Loucy (cell line): Measurements from ENCODE around the gene CCDC93.

Experiments
- H2AFZ ChIP-seq: fragments of 200-600 bp; sonication (generic); 2 replicates; pipeline ENCODE4 v1.6.0; 2016; ENCODE audit warnings: antibody characterized with exemption, mild to moderate bottlenecking, low read length, moderate library complexity
- H3F3A ChIP-seq: fragments of 200-600 bp; 2 replicates; pipeline ENCODE4 v1.6.0; 2016; ENCODE audit warnings: antibody characterized with exemption, low read depth, mild to moderate bottlenecking
- H3K27me3 ChIP-seq: fragments of 200-600 bp; sonication (generic); 2 replicates; pipeline ENCODE4 v1.6.1; 2014; ENCODE audit warnings: low read length, mild to moderate bottlenecking; ENCODE audit not compliant: insufficient read depth, poor library complexity, severe bottlenecking
- H3K36me3 ChIP-seq: fragments of 200-600 bp; sonication (generic); 2 replicates; pipeline ENCODE4 v1.6.1; 2016; ENCODE audit warnings: low read length; ENCODE audit not compliant: insufficient read depth
- H3K4me1 ChIP-seq: fragments of 200-600 bp; sonication (generic); 2 replicates; pipeline ENCODE4 v1.5.1; 2014; ENCODE audit warnings: low read length, mild to moderate bottlenecking; ENCODE audit not compliant: insufficient read depth, poor library complexity, severe bottlenecking
- H3K4me2 ChIP-seq: fragments of 200-600 bp; sonication (generic); 2 replicates; pipeline ENCODE4 v1.6.0; 2014; ENCODE audit warnings: antibody characterized with exemption, low read length, low read depth, mild to moderate bottlenecking; ENCODE audit not compliant: poor library complexity, severe bottlenecking
- H3K4me3 ChIP-seq: fragments of 200-600 bp; sonication (generic); 2 replicates; pipeline ENCODE4 v1.5.1; 2014; ENCODE audit warnings: low read length, mild to moderate bottlenecking, mixed read lengths; ENCODE audit not compliant: poor library complexity, severe bottlenecking
- H3K79me2 ChIP-seq: fragments of 200-600 bp; sonication (generic); 2 replicates; pipeline ENCODE4 v1.6.1; 2014; ENCODE audit warnings: low read length; ENCODE audit not compliant: insufficient read depth
- H3K9ac ChIP-seq: fragments of 200-600 bp; sonication (generic); 2 replicates; pipeline ENCODE4 v1.6.0; 2014; ENCODE audit warnings: mild to moderate bottlenecking, low read depth, low read length, moderate library complexity; ENCODE audit not compliant: poor library complexity, severe bottlenecking
- H3K9me2 ChIP-seq: fragments of 200-600 bp; sonication (generic); replicated peaks from 2 replicates; pipeline ENCODE4 v1.6.1; 2016; ENCODE audit warnings: low read depth, low read length, mixed read lengths
- H3K9me3 ChIP-seq: fragments of 200-600 bp; sonication (generic); 2 replicates; pipeline ENCODE4 v1.6.1; 2014; ENCODE audit warnings: mild to moderate bottlenecking, antibody characterized with exemption, low read length, low read depth; ENCODE audit not compliant: insufficient read depth
- H4K20me1 ChIP-seq: fragments of 200-600 bp; sonication (generic); 2 replicates; pipeline ENCODE4 v1.6.0; 2014; ENCODE audit warnings: antibody characterized with exemption, low read length, mild to moderate bottlenecking; ENCODE audit not compliant: insufficient read depth, poor library complexity, severe bottlenecking
- EZH2phosphoT487 ChIP-seq: fragments of 200-600 bp; IDR thresholded peaks from 2 replicates; pipeline ENCODE4 v1.6.1; 2018; ENCODE audit warnings: antibody characterized with exemption, mild to moderate bottlenecking, moderate library complexity, borderline replicate concordance
- TF ChIP-seq, protein P1 (sequence below): fragments of 200-600 bp; sonication (generic); conservative IDR thresholded peaks from 2 replicates; pipeline ENCODE4 v1.5.1; 2014; ENCODE audit warnings: mild to moderate bottlenecking, antibody characterized with exemption, low read length

Gene CCDC93

DNA sequence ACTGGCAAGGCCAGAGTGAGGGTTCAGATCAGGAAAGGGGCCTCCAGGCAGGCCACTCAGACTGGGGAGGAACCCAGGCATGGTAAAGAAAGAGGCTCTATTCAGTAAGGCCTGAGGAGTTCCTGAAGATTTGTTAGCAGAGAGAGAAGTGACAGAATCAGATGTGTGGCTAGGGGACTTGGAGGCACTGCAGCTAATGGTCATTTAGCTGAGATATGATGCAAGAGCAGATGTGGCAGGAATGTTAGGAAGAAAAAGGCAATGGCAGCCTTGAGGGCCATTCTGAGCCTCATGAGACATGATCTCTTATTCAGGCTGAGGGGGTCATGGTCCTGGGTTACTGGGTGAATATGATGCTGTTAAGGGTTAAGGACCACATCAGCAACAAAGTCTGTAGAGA, 73.4 kb downstream of the CCDC93 start:
- Histone ChIP-seq H3K4me2 (no peak overlapping the region), H3K9me2 (no peaks in the 10 kb centered on the region), H3K4me3 (no peak overlapping the region), H3K9ac (no peak overlapping the region), H3K9me3 (no peaks in the 10 kb centered on the region), H3K27me3 (no peaks in the 10 kb centered on the region), H2AFZ (no peak overlapping the region), H3K4me1 (no peaks in the 10 kb centered on the region), H4K20me1 (no peaks in the 10 kb centered on the region), H3K36me3 (peaks cover 97% of the 10 kb centered on the region), H3F3A (no peaks in the 10 kb centered on the region), H3K79me2 (no peaks in the 10 kb centered on the region)
- TF ChIP-seq EZH2phosphoT487: no peak
- TF ChIP-seq, protein P1, sequence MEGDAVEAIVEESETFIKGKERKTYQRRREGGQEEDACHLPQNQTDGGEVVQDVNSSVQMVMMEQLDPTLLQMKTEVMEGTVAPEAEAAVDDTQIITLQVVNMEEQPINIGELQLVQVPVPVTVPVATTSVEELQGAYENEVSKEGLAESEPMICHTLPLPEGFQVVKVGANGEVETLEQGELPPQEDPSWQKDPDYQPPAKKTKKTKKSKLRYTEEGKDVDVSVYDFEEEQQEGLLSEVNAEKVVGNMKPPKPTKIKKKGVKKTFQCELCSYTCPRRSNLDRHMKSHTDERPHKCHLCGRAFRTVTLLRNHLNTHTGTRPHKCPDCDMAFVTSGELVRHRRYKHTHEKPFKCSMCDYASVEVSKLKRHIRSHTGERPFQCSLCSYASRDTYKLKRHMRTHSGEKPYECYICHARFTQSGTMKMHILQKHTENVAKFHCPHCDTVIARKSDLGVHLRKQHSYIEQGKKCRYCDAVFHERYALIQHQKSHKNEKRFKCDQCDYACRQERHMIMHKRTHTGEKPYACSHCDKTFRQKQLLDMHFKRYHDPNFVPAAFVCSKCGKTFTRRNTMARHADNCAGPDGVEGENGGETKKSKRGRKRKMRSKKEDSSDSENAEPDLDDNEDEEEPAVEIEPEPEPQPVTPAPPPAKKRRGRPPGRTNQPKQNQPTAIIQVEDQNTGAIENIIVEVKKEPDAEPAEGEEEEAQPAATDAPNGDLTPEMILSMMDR: no peak

DNA sequence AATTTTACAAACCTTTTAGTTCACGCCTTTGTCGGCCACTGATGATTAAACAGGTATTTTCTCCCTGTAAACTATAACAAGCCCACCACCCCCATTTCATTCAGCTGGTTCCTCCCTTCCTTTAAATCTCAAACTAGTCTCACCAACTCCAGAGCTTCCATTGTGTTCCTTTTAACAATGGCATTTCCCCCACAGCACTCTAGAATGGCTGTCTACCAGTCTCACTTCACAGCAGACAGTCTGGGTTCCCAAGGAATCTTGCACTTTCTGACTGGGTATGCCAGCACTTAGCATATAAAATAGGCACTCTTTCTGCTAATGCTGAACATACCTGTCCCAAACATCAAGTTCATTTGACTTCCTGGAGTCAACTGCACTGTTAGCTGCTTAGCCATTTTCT, 75.3 kb downstream of the CCDC93 start:
- no peak for TF ChIP-seq EZH2phosphoT487
- TF ChIP-seq, protein P1: no peak
- Histone ChIP-seq H3K27me3 (no peaks in the 10 kb centered on the region), H3K9me3 (no peaks in the 10 kb centered on the region), H3K9ac (no peak overlapping the region), H2AFZ (no peak overlapping the region), H3K36me3 (peaks cover 97% of the 10 kb centered on the region), H3K9me2 (no peaks in the 10 kb centered on the region), H3K4me3 (no peak overlapping the region), H3K4me2 (no peak overlapping the region), H4K20me1 (no peaks in the 10 kb centered on the region), H3F3A (no peaks in the 10 kb centered on the region), H3K79me2 (no peaks in the 10 kb centered on the region), H3K4me1 (no peaks in the 10 kb centered on the region)

- TF ChIP-seq, protein P1: no peak
- no peak for TF ChIP-seq EZH2phosphoT487
- H3K36me3 ChIP-seq: peaks cover 97% of the 10 kb centered on the region
These were observed 76.9 kb downstream of the CCDC93 start for GRCh38 chr2:117936871-117937428.

More at GRCh38 chr2:117936871-117937428, 76.9 kb downstream of the CCDC93 start:
- H2AFZ ChIP-seq: no peak overlapping the region
- H3K4me1 ChIP-seq: no peaks in the 10 kb centered on the region
- no peaks in the 10 kb centered on the region for H3K9me3 ChIP-seq
- no peaks in the 10 kb centered on the region for H3K27me3 ChIP-seq
- H3K9me2 ChIP-seq: no peaks in the 10 kb centered on the region
- H3K4me2 ChIP-seq: no peak overlapping the region
- no peak overlapping the region for H3K9ac ChIP-seq
- no peaks in the 10 kb centered on the region for H4K20me1 ChIP-seq
- no peak overlapping the region for H3K4me3 ChIP-seq
- no peaks in the 10 kb centered on the region for H3K79me2 ChIP-seq
- H3F3A ChIP-seq: no peaks in the 10 kb centered on the region
